Caco-2 (cell line): ENCODE measurements around the gene DAND5. TPM values are rescaled to one million over a fixed set of nuclear protein-coding genes. Genes with fewer than 3 reads are reported as not detected.

ENCODE experiments used
- BruUV-seq: library from RNA; stranded (reverse); fragments of 400-500 nt; replicated peaks from 2 replicates; lab custom pipeline; 2021; lab: Mats Ljungman, UMichigan
- CTCF ChIA-PET: fragments of 300-600 bp; sonication (Branson Sonifier 250); formaldehyde crosslinking; loops from one replicate; lab custom pipeline; 2022; ENCODE audit warnings: antibody characterized with exemption; lab: Charles Lee
- POLR2A ChIA-PET: fragments of 300-600 bp; sonication (Branson Sonifier 250); formaldehyde crosslinking; loops from one replicate; lab custom pipeline; 2022; ENCODE audit warnings: antibody characterized with exemption; lab: Charles Lee
- DNase-seq, 2 experiments: peaks; one replicate each; pipeline versions ENCODE4 v3.0.0 to v3.0.0-alpha.2; 2020 to 2022
- H3K27me3 ChIP-seq: replicated peaks from 2 replicates; pipeline ENCODE4 v1.6.0; 2011; ENCODE audit warnings: low read length; ENCODE audit not compliant: control insufficient read depth, insufficient read depth
- H3K36me3 ChIP-seq: 2 replicates; pipeline ENCODE4 v1.5.1; 2011; ENCODE audit warnings: low read length; ENCODE audit not compliant: control insufficient read depth, insufficient read depth
- H3K4me1 ChIP-seq: fragments of 250-450 bp; sonication (Bioruptor Pico); 2 replicates; pipeline ENCODE4 v1.5.1; 2020; ENCODE audit warnings: mild to moderate bottlenecking
- H3K4me3 ChIP-seq: 2 replicates; pipeline ENCODE4 v1.5.1; 2011; ENCODE audit warnings: low read depth, mild to moderate bottlenecking, control low read depth, low read length
- H3K9me3 ChIP-seq: fragments of 250-450 bp; sonication (Bioruptor Pico); 2 replicates; pipeline ENCODE4 v1.5.1; 2020; ENCODE audit warnings: mild to moderate bottlenecking, moderate library complexity
- H3K27ac Mint-ChIP-seq: one replicate; pipeline ENCODE4 v1.8.0; 2022; ENCODE audit warnings: mixed read lengths; ENCODE audit not compliant: unreplicated experiment
- H3K27me3 Mint-ChIP-seq: one replicate; pipeline ENCODE4 v1.8.0; 2022; ENCODE audit warnings: mixed read lengths; ENCODE audit not compliant: insufficient read depth, unreplicated experiment
- H3K36me3 Mint-ChIP-seq: one replicate; pipeline ENCODE4 v1.8.0; 2022; ENCODE audit warnings: mild to moderate bottlenecking, mixed read lengths; ENCODE audit not compliant: insufficient read depth, unreplicated experiment
- H3K4me1 Mint-ChIP-seq: one replicate; pipeline ENCODE4 v1.8.0; 2022; ENCODE audit warnings: low read depth, mixed read lengths; ENCODE audit not compliant: unreplicated experiment
- H3K4me3 Mint-ChIP-seq: one replicate; pipeline ENCODE4 v1.8.0; 2022; ENCODE audit warnings: mild to moderate bottlenecking, moderate library complexity, mixed read lengths; ENCODE audit not compliant: unreplicated experiment
- H3K9me3 Mint-ChIP-seq: one replicate; pipeline ENCODE4 v1.8.0; 2022; ENCODE audit warnings: mixed read lengths; ENCODE audit not compliant: unreplicated experiment
- CTCF ChIP-seq, 2 experiments: fragments of 200-600 bp in 1 of 2; IDR thresholded peaks; 1 replicate in 1 of 2; 2 replicates in 1 of 2; pipeline versions ENCODE4 v1.5.1 to v1.8.0; 2011 to 2022; ENCODE audit warnings: antibody characterized with exemption in 1 of 2, control low read depth in 1 of 2, inconsistent platforms in 1 of 2, low read depth in 1 of 2, low read length in 1 of 2, mild to moderate bottlenecking in 1 of 2, moderate library complexity in 1 of 2; ENCODE audit not compliant: insufficient read depth in 1 of 2, severe bottlenecking in 1 of 2, unreplicated experiment in 1 of 2
- intact Hi-C: fragments of 100-400 bp; cut with micrococcal nuclease; formaldehyde crosslinking; loops from one replicate; pipeline ENCODE4 v1.10.0; 2022; ENCODE audit not compliant: unreplicated experiment
- total RNA-seq: library from RNA; stranded (reverse); gene quantifications from 2 replicates; pipeline ENCODE4 v1.2.3, GENCODE V29; 2022

The DAND5 gene
- total RNA-seq, 1 experiment from 2014 or later: not detected

GRCh38 chr19:12947702-12948611 lies 21.4 kb upstream of the DAND5 start:
- Histone ChIP-seq H3K4me3 (no peak overlapping the region), H3K27me3 (no peaks in the 10 kb centered on the region), H3K4me1 (peaks cover 8% of the 10 kb centered on the region), H3K36me3 (peaks cover 5% of the 10 kb centered on the region), H3K9me3 (no peaks in the 10 kb centered on the region)
- no peak for DNase-seq
- Mint-ChIP-seq H3K9me3 (no peaks in the 10 kb centered on the region), H3K27ac (no peak overlapping the region), H3K4me3 (no peak overlapping the region), H3K27me3 (no peaks in the 10 kb centered on the region), H3K36me3 (peaks cover 97% of the 10 kb centered on the region), H3K4me1 (peaks cover 13% of the 10 kb centered on the region)
- ChIA-PET POLR2A (no interaction called here), CTCF (no interaction called here)
- TF ChIP-seq CTCF (IDR thresholded peaks at IDR 0.05; ENCODE audit: insufficient read depth in 1 of 2, low read depth in 1 of 2, low read length in 1 of 2, severe bottlenecking in 1 of 2, unreplicated experiment in 1 of 2): no peak
- no TSS peak for BruUV-seq
- intact Hi-C loops: no loop called here

- H3K27me3 Mint-ChIP-seq: no peaks in the 10 kb centered on the region
- peaks cover 97% of the 10 kb centered on the region for H3K36me3 Mint-ChIP-seq
- CTCF ChIA-PET: no interaction called here
- Histone ChIP-seq H3K4me1 (peaks cover 8% of the 10 kb centered on the region), H3K9me3 (no peaks in the 10 kb centered on the region), H3K36me3 (peaks cover 4% of the 10 kb centered on the region), H3K4me3 (no peak overlapping the region), H3K27me3 (no peaks in the 10 kb centered on the region)
- no peak for TF ChIP-seq CTCF (IDR thresholded peaks at IDR 0.05; ENCODE audit: insufficient read depth in 1 of 2, low read depth in 1 of 2, low read length in 1 of 2, severe bottlenecking in 1 of 2, unreplicated experiment in 1 of 2)
- H3K9me3 Mint-ChIP-seq: no peaks in the 10 kb centered on the region
- no TSS peak for BruUV-seq
- intact Hi-C loops: no loop called here
- no peak overlapping the region for H3K27ac Mint-ChIP-seq
- DNase-seq: no peak
- POLR2A ChIA-PET: no interaction called here
- H3K4me1 Mint-ChIP-seq: peaks cover 7% of the 10 kb centered on the region
- no peak overlapping the region for H3K4me3 Mint-ChIP-seq
Measured at GRCh38 chr19:12948612-12949362, 20.6 kb upstream of the DAND5 start.
